Fibroblast of lung (primary cell): Measurements from ENCODE around the gene TIPRL. TPM values are rescaled to one million over a fixed set of nuclear protein-coding genes. Genes with fewer than 3 reads are reported as not detected.
"Not testable (repeated sequence)": the region's sequence is repeated elsewhere in the genome, so short reads cannot be mapped to it uniquely, and the experiment has no call there.

Experiments
- DNase-seq, 2 donors: peaks; one replicate each; pipeline versions ENCODE4 v3.0.0 to v3.0.0-alpha.2; 2010; ENCODE audit warnings: low read depth in 2 of 2
- H2AFZ ChIP-seq: 2 replicates; pipeline ENCODE4 v1.5.1; 2012; ENCODE audit warnings: low read length, control low read depth, inconsistent platforms
- H3K27ac ChIP-seq: 2 replicates; pipeline ENCODE4 v1.5.1; 2011; ENCODE audit warnings: low read length, control low read depth; ENCODE audit not compliant: insufficient read depth
- H3K27me3 ChIP-seq: 2 replicates; pipeline ENCODE4 v1.5.1; 2011; ENCODE audit warnings: mild to moderate bottlenecking, low read length; ENCODE audit not compliant: control insufficient read depth, insufficient read depth
- H3K36me3 ChIP-seq: 2 replicates; pipeline ENCODE4 v1.5.1; 2011; ENCODE audit warnings: low read length; ENCODE audit not compliant: control insufficient read depth, insufficient read depth
- H3K4me1 ChIP-seq: 2 replicates; pipeline ENCODE4 v1.5.1; 2011; ENCODE audit warnings: low read length; ENCODE audit not compliant: control insufficient read depth, insufficient read depth; ENCODE audit errors: extremely low read depth
- H3K4me2 ChIP-seq: 2 replicates; pipeline ENCODE4 v1.5.1; 2011; ENCODE audit warnings: low read length, control low read depth; ENCODE audit not compliant: insufficient read depth; ENCODE audit errors: extremely low read depth
- H3K4me3 ChIP-seq, 4 experiments: fragments of 200-600 bp in 1 of 4; sonication (generic) in 1 of 4; replicated peaks in 1 of 4; 2 replicates each; pipeline ENCODE4 v1.5.1; 2011 to 2016; ENCODE audit warnings: low read length in 4 of 4, low read depth in 3 of 4, mild to moderate bottlenecking in 3 of 4, control low read depth in 2 of 4, inconsistent platforms in 1 of 4, mixed read lengths in 1 of 4; ENCODE audit not compliant: insufficient read depth in 1 of 4; ENCODE audit errors: control extremely low read depth in 1 of 4
- H3K79me2 ChIP-seq: 2 replicates; pipeline ENCODE4 v1.5.1; 2012; ENCODE audit warnings: mild to moderate bottlenecking, low read length, inconsistent platforms; ENCODE audit not compliant: control insufficient read depth, insufficient read depth
- H3K9ac ChIP-seq: 2 replicates; pipeline ENCODE4 v1.5.1; 2011; ENCODE audit warnings: mild to moderate bottlenecking, low read length, control low read depth; ENCODE audit not compliant: insufficient read depth
- H3K9me3 ChIP-seq: 2 replicates; pipeline ENCODE4 v1.5.1; 2012; ENCODE audit warnings: low read depth, low read length; ENCODE audit not compliant: control insufficient read depth, insufficient read depth
- H4K20me1 ChIP-seq: 2 replicates; pipeline ENCODE4 v1.5.1; 2011; ENCODE audit warnings: low read length; ENCODE audit not compliant: control insufficient read depth, insufficient read depth; ENCODE audit errors: extremely low read depth
- EZH2 ChIP-seq: IDR thresholded peaks from 2 replicates; pipeline ENCODE4 v1.5.1; 2012; ENCODE audit warnings: low read length, control low read depth, mild to moderate bottlenecking; ENCODE audit errors: missing control alignments
- polyA plus RNA-seq, 2 donors: library from polyadenylated mRNA; depleted of rRNA in 1 of 2; stranded (reverse) in 1 of 2; unstranded in 1 of 2; fragments of >200 nt; gene quantifications; 2 replicates each; pipeline ENCODE4 v1.2.1, GENCODE V29; 2011 to 2012; ENCODE audit warnings: missing spikeins in 1 of 2
- total RNA-seq: library from RNA; depleted of rRNA; stranded (reverse); fragments of >200 nt; gene quantifications from 2 replicates; pipeline ENCODE4 v1.2.1, GENCODE V29; 2014
- TF ChIP-seq, protein P1 (sequence below), 2 donors: IDR thresholded peaks in 1 of 2; conservative IDR thresholded peaks in 1 of 2; 1 replicate in 1 of 2; 2 replicates in 1 of 2; pipeline ENCODE4 v1.5.1; 2011 to 2012; ENCODE audit warnings: low read length in 2 of 2, control low read depth in 1 of 2, inconsistent platforms in 1 of 2, low read depth in 1 of 2, mild to moderate bottlenecking in 1 of 2

Gene TIPRL
- total and polyA plus RNA-seq, 2 donors (not counting 1 experiment from before 2014, with no cell fraction given), result 34.7 to 40.9 TPM

DNA sequence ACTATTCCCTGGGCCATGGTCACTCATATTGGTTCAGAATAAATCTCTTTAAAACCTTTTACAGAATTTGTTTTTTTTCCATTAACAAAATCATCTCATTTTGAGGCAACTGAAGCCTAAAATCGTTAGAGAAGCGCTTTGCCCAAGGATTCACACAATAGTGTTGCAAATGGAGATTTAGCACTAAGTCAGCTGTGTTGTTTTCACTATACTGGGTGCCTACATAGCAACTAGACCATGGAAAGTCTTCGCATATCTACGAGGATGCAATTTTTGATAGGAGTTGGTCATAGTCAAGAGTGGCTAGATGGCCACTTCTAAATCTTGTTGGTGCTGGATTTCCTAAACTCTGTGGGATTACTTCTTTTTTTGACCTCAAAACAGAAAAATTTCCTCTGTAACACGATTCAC lies 530 bp upstream of the TIPRL start:
- peaks cover 31% of the 10 kb centered on the region for H3K79me2 ChIP-seq
- peak overlapping the region in 2 of 4 experiments; percentile 88 to 98 for H3K4me3 ChIP-seq
- peak overlapping the region; percentile 18 for H3K4me2 ChIP-seq
- no peaks in the 10 kb centered on the region for H3K27me3 ChIP-seq
- H3K9me3 ChIP-seq, result no peaks in the 10 kb centered on the region
- no peaks in the 10 kb centered on the region for H3K36me3 ChIP-seq
- H2AFZ ChIP-seq, result peak overlapping the region; percentile 30
- no peak for DNase-seq
- no peaks in the 10 kb centered on the region for H4K20me1 ChIP-seq
- peaks cover 2% of the 10 kb centered on the region for H3K4me1 ChIP-seq
- TF ChIP-seq EZH2, result no peak
- TF ChIP-seq, protein P1, sequence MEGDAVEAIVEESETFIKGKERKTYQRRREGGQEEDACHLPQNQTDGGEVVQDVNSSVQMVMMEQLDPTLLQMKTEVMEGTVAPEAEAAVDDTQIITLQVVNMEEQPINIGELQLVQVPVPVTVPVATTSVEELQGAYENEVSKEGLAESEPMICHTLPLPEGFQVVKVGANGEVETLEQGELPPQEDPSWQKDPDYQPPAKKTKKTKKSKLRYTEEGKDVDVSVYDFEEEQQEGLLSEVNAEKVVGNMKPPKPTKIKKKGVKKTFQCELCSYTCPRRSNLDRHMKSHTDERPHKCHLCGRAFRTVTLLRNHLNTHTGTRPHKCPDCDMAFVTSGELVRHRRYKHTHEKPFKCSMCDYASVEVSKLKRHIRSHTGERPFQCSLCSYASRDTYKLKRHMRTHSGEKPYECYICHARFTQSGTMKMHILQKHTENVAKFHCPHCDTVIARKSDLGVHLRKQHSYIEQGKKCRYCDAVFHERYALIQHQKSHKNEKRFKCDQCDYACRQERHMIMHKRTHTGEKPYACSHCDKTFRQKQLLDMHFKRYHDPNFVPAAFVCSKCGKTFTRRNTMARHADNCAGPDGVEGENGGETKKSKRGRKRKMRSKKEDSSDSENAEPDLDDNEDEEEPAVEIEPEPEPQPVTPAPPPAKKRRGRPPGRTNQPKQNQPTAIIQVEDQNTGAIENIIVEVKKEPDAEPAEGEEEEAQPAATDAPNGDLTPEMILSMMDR (conservative IDR thresholded peaks at IDR 0.05 in 1 of 2, IDR thresholded peaks at IDR 0.05 in 1 of 2; ENCODE audit: low read depth in 1 of 2, low read length in 2 of 2), result no peak
- no peak overlapping the region for H3K9ac ChIP-seq
- H3K27ac ChIP-seq, result peak overlapping the region; percentile 46

DNA sequence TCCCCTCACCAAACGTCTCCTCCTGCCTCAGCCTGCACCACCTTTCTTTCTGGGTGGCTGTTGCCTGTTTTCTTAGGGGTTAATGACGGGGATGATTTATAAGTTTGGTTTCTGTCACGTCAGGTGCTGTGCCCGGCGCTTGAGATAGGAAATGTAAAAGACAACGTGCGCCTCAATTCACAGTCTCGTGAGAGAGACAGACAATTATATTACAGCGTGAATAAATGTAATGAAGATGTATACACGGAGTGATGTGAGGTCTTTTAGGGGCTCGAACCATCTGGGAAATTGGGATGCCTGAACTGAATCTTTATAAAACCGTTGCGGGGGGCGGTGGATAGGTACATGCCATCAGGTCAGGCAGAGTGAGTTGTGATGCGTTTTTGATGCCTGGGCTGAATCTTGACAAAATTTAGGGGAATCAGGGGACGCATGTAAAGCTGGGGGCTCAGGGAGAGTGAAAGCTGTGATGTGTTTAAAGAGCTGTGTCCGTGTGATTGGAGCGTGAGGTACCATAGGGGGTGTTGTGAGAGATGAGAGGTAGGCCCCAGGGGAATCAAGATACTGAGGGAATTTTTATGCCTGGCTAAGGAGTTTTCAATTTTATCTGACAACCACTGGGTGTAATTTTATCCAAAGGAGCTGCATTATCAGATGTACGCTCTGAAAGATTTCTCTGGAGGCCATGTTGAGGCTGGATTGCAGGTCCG lies 831 bp downstream of the TIPRL start:
- Histone ChIP-seq H3K4me3 (peak overlapping the region; percentile 61 to 98 (median 80)), H3K27ac (peak overlapping the region; percentile 81), H3K27me3 (no peaks in the 10 kb centered on the region), H4K20me1 (no peaks in the 10 kb centered on the region), H3K79me2 (peaks cover 37% of the 10 kb centered on the region), H3K4me2 (peak overlapping the region; percentile 91), H2AFZ (peak overlapping the region; percentile 84), H3K9me3 (no peaks in the 10 kb centered on the region), H3K9ac (peak overlapping the region; percentile 85), H3K36me3 (no peaks in the 10 kb centered on the region), H3K4me1 (peaks cover 2% of the 10 kb centered on the region)
- no peak for TF ChIP-seq EZH2
- TF ChIP-seq, protein P1 (conservative IDR thresholded peaks at IDR 0.05 in 1 of 2, IDR thresholded peaks at IDR 0.05 in 1 of 2; ENCODE audit: low read depth in 1 of 2, low read length in 2 of 2), result no peak
- peak; percentile 14 to 15 for DNase-seq

DNA sequence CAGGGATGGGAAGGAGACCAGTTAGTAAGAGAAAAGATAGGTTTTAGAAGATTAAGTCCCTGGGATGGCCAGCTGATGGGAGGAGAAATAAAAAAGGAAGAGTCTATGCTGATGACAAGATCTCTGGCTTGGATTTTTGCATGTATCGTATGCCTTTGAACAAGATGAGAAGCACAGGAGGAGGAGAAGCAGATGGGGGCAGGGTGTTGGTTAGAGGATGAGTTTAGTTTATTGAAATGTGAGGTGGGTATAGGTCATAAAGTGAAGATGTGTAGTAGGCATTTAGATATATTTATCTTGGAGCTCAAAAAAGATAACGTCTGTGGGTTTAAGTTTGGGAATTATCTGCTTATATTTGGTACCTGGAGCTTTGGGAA lies 1.4 kb downstream of the TIPRL start:
- Histone ChIP-seq H3K4me2 (peak overlapping the region; percentile 91), H3K36me3 (no peaks in the 10 kb centered on the region), H3K79me2 (peaks cover 37% of the 10 kb centered on the region), H4K20me1 (no peaks in the 10 kb centered on the region), H3K9ac (peak overlapping the region; percentile 42), H2AFZ (peak overlapping the region; percentile 55), H3K4me3 (peak overlapping the region; percentile 61 to 98 (median 80)), H3K27ac (peak overlapping the region; percentile 81), H3K4me1 (peaks cover 2% of the 10 kb centered on the region), H3K27me3 (no peaks in the 10 kb centered on the region), H3K9me3 (no peaks in the 10 kb centered on the region)
- TF ChIP-seq, protein P1 (conservative IDR thresholded peaks at IDR 0.05 in 1 of 2, IDR thresholded peaks at IDR 0.05 in 1 of 2; ENCODE audit: low read depth in 1 of 2, low read length in 2 of 2), result no peak
- TF ChIP-seq EZH2, result no peak
- DNase-seq, result no peak

DNA sequence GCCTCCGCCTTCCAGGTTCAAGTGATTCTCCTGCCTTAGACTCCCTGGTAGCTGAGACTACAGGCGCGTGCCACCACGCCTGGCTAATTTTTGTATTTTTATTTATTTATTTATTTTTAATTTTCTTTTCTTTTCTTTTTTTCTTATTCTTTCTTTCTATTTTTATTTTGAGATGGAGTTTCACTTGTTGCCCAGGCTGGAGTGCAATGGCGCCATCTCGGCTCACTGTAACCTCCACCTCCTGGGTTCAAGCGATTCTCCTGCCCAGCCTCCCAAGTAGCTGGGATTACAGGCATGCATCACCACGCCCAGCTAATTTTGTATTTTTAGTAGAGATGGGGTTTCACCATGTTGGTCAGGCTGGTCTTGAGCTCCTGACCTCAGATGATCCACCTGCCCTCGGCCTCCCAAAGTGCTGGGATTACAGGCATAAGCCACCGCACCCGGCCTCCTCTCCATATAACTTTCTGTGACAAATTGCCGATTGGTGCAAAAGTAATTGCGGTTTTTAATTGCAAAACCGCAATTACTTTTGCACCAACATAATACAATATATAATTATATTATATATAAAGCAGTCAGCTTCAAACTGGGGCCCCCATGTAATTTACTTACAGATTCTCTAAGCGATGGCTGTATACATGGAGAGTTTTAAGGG lies 2.4 kb downstream of the TIPRL start:
- peaks cover 37% of the 10 kb centered on the region for H3K79me2 ChIP-seq
- DNase-seq, H3K4me1 ChIP-seq, H3K9me3 ChIP-seq, H2AFZ ChIP-seq, H3K9ac ChIP-seq, H3K27me3 ChIP-seq, H3K4me2 ChIP-seq, H3K27ac ChIP-seq, H3K4me3 ChIP-seq, H4K20me1 ChIP-seq, H3K36me3 ChIP-seq: not testable (repeated sequence)
